Activated T-cell treated with anti-CD3 and anti-CD28 coated beads, Interleukin-2, amount 50 U/mL, for 72 hours (primary cell): ENCODE data around the gene RHOT2. TPM values are rescaled to one million over a fixed set of nuclear protein-coding genes. Genes with fewer than 3 reads are reported as not detected.
A peak's percentile ranks its signal among the peaks of the same experiment; 100 is the strongest.
"Not testable (repeated sequence)": the region's sequence is repeated elsewhere in the genome, so short reads cannot be mapped to it uniquely, and the experiment has no call there.

Experiments used
- ATAC-seq, 2 donors: fragments of 150-1000 bp; cut with Tn5 transposase; replicated peaks in 1 of 2; 2 replicates each; pipeline ENCODE4 v1.10.0; 2021; ENCODE audit warnings: moderate library complexity in 2 of 2, mild to moderate bottlenecking in 1 of 2
- DNase-seq, 2 donors: peaks; one replicate each; pipeline ENCODE4 v3.0.0; 2021 to 2022; ENCODE audit warnings: mixed read lengths in 1 of 2
- H3K27ac Mint-ChIP-seq: one replicate; pipeline ENCODE4 v1.8.0; 2022; ENCODE audit warnings: mild to moderate bottlenecking, moderate library complexity, mixed read lengths
- H3K27me3 Mint-ChIP-seq: one replicate; pipeline ENCODE4 v1.8.0; 2022; ENCODE audit warnings: low read depth, mixed read lengths
- H3K36me3 Mint-ChIP-seq, 2 donors: one replicate each; pipeline ENCODE4 v1.8.0; 2022; ENCODE audit warnings: mixed read lengths in 2 of 2, mild to moderate bottlenecking in 1 of 2; ENCODE audit not compliant: insufficient read depth in 2 of 2
- H3K4me1 Mint-ChIP-seq: one replicate; pipeline ENCODE4 v1.8.0; 2022; ENCODE audit warnings: low read depth, mixed read lengths
- H3K4me3 Mint-ChIP-seq, 2 donors: one replicate each; pipeline ENCODE4 v1.8.0; 2022; ENCODE audit warnings: mild to moderate bottlenecking in 2 of 2, mixed read lengths in 2 of 2, moderate library complexity in 2 of 2
- H3K9me3 Mint-ChIP-seq, 2 donors: one replicate each; pipeline ENCODE4 v1.8.0; 2022; ENCODE audit warnings: mixed read lengths in 2 of 2
- total RNA-seq, 2 donors: library from RNA; stranded (reverse); gene quantifications; one replicate each; pipeline ENCODE4 v1.2.3, GENCODE V29; 2022

RHOT2 gene
- total RNA-seq, 2 donors from 2014 or later, result 110 to 115 TPM

- DNase-seq, result peak; percentile 86 to 90
- Mint-ChIP-seq H3K4me3 (no peak overlapping the region), H3K27ac (no peak overlapping the region), H3K27me3 (peaks cover 26% of the 10 kb centered on the region), H3K4me1 (peaks cover 10% of the 10 kb centered on the region), H3K9me3 (no peaks in the 10 kb centered on the region), H3K36me3 (no peaks in the 10 kb centered on the region)
- ATAC-seq, result peak; percentile 63 to 67
These were observed 43.8 kb downstream of the RHOT2 start for GRCh38 chr16:711548-712320.

GRCh38 chr16:712740-713250 lies 44.9 kb downstream of the RHOT2 start:
- H3K27ac Mint-ChIP-seq, H3K36me3 Mint-ChIP-seq, H3K4me3 Mint-ChIP-seq, H3K4me1 Mint-ChIP-seq, H3K9me3 Mint-ChIP-seq, ATAC-seq: not testable (repeated sequence)
- peaks cover 15% of the 10 kb centered on the region for H3K27me3 Mint-ChIP-seq
- DNase-seq, result peak; percentile 70 to 74

GRCh38 chr16:714079-714478 lies 46.1 kb downstream of the RHOT2 start:
- no peaks in the 10 kb centered on the region for H3K36me3 Mint-ChIP-seq
- H3K9me3 Mint-ChIP-seq, result no peaks in the 10 kb centered on the region
- H3K4me1 Mint-ChIP-seq, result peaks cover 15% of the 10 kb centered on the region
- DNase-seq (no peak), ATAC-seq (no peak)
- H3K27ac Mint-ChIP-seq, result no peak overlapping the region
- peak overlapping the region in 1 of 2 donors; percentile 27 for H3K4me3 Mint-ChIP-seq
- peaks cover 7% of the 10 kb centered on the region for H3K27me3 Mint-ChIP-seq

DNA sequence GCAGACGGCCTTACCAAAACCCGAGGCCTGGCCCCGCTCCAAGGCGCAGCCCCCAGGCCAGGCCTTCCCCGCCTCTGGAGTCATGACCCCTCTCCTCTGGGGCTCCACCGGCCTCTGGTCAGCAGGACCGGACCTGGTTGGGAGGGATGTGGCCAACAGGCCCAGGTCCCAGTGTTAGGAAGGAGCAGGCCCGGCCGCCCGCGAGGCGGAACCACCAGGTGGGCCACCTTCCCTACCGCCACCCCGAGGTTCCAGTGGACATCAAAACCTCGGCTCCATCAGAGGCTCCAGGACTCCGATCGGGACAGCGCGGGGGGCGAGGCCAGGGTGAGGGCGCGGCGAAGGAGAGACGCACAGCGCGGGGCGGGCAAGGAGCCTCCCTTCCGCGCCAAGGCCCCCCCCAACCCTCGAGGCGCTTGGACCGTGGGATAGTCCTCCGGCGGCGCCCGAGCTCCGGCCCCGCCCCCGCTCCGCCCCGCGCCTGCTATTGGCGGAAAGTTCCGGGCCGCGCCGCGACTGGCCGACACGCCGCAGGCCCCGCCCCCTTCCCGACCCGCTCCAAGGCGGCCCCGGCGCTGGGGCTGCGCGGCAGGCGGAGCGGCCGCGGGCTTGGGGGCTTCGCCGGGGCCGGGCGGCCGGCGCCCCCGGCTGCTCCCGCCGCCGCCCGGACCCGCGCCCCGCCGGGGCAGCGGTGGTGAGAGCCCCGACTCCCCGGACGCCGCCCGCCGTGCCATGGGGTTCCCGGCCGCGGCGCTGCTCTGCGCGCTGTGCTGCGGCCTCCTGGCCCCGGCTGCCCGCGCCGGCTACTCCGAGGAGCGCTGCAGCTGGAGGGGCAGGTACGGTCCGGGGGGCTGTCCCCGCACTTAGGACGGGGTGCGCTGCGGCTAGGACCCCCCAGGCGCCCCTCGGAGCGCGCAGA lies 46.9 kb downstream of the RHOT2 start, which contains the start of gene METRN:
Gene METRN, plus strand, starts transcription at position 561 of the 919 bp plus-strand sequence. Its CDS starts 172 bp downstream, at position 733.
- Mint-ChIP-seq H3K9me3 (no peaks in the 10 kb centered on the region), H3K4me1 (peaks cover 23% of the 10 kb centered on the region), H3K27ac (no peak within 1 kb of the TSS), H3K4me3 (peak within 1 kb of the TSS; percentile 58 to 70), H3K36me3 (no peaks in the 10 kb centered on the region), H3K27me3 (peaks cover 7% of the 10 kb centered on the region)
- peak; percentile 86 to 87 for ATAC-seq
- peak; percentile 94 to 96 for DNase-seq

- Mint-ChIP-seq H3K27me3 (peaks cover 7% of the 10 kb centered on the region), H3K4me1 (peaks cover 28% of the 10 kb centered on the region), H3K9me3 (no peaks in the 10 kb centered on the region), H3K4me3 (peak overlapping the region; percentile 58 to 70), H3K36me3 (no peaks in the 10 kb centered on the region), H3K27ac (no peak overlapping the region)
- DNase-seq (peak; percentile 42 to 45), ATAC-seq (peak; percentile 23 to 28)
These were observed 47.7 kb downstream of the RHOT2 start for GRCh38 chr16:715477-716199.

DNA sequence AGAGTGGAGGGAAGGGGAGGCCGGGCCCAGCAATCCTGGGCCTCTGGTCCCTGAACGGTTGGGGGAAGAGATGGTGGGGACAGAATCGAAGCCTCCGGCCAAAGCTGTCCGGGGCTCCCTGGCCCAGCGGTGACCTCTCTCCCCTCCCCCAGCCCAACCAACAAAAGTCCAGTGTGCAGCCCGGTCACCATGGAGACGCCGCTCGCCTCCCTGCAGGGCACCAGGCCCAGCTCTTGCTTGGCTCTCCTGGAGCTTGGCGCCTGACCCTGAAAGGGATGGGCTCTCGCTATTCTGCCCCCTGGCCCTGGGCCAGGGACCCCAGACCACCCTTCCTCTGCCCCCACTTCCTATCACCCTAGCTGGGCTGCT lies 48.3 kb downstream of the RHOT2 start:
- Mint-ChIP-seq H3K27ac (no peak overlapping the region), H3K27me3 (peaks cover 7% of the 10 kb centered on the region), H3K4me1 (peaks cover 28% of the 10 kb centered on the region), H3K36me3 (no peaks in the 10 kb centered on the region), H3K4me3 (peak overlapping the region; percentile 65 to 70), H3K9me3 (no peaks in the 10 kb centered on the region)
- DNase-seq, result no peak
- no peak for ATAC-seq

- no peak overlapping the region for H3K27ac Mint-ChIP-seq
- H3K27me3 Mint-ChIP-seq, result peaks cover 7% of the 10 kb centered on the region
- H3K4me1 Mint-ChIP-seq, result peaks cover 28% of the 10 kb centered on the region
- H3K4me3 Mint-ChIP-seq, result peak overlapping the region; percentile 17 to 70
- no peaks in the 10 kb centered on the region for H3K9me3 Mint-ChIP-seq
- ATAC-seq, result no peak
- no peak for DNase-seq
- no peaks in the 10 kb centered on the region for H3K36me3 Mint-ChIP-seq
These were observed 48.9 kb downstream of the RHOT2 start for GRCh38 chr16:716768-717325.

DNA sequence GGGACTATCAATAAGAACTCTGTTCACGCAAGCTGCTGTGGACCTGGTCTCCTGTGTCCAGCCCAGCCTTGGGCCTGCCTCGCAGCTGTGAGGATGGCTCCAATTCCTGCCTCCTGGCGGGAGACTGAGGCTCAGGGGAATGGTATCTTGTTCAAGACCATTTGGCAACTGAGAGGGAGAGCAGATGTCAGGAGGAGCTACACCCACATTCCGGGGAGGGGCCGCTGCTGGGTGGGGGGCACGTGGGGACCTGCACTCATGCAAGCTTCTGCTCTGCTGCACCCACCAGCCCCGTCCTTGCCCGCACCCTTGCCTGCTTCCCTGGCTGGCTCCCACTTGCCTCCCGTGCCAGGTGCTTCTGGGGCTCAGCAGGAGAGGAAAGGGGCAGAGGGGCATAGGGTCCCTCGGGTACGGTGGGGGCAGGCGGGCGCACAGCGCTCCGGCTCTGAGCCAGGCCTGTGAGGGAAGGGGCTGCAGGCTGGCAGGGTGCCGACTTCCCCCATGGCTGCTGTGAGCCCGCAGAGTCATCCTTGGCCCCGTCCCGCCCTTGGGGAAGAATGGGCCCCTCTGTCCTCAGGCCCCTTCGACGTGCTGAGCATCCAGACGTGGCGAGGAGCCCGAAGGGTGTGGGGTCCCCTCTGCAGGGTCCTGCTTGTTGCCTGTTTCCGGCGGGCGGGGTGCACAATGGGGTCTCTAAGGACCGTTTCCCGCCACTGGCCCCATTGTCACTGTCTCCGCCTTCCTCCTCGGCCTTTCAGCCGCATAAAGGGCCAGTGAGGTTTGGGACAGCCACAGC lies 49.7 kb downstream of the RHOT2 start:
- no peak for ATAC-seq
- no peaks in the 10 kb centered on the region for H3K36me3 Mint-ChIP-seq
- peaks cover 28% of the 10 kb centered on the region for H3K4me1 Mint-ChIP-seq
- no peak overlapping the region for H3K27ac Mint-ChIP-seq
- H3K27me3 Mint-ChIP-seq, result peaks cover 4% of the 10 kb centered on the region
- no peak for DNase-seq
- no peaks in the 10 kb centered on the region for H3K9me3 Mint-ChIP-seq
- no peak overlapping the region for H3K4me3 Mint-ChIP-seq

DNA sequence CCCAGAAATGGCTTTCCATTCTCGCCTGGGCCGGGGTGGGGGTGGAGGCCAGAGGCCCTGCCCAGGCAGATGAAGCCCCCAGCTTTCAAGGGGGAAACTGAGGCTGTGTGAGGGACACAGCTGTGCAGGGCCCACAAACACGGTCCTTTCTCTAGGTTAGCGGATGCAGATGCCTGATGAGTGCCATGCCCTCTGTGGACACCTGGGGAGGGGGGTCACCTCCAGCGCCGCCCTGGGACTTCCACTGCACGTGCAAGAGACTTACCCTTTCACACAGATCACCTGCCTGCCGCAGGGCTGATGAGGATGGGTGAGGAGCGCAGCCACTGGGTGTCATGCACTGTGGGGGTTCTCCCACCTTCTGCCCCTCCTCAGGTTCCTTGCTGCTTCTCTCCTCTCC lies 50.5 kb downstream of the RHOT2 start:
- Mint-ChIP-seq H3K36me3 (no peaks in the 10 kb centered on the region), H3K4me1 (peaks cover 29% of the 10 kb centered on the region), H3K27ac (no peak overlapping the region), H3K9me3 (no peaks in the 10 kb centered on the region), H3K27me3 (no peaks in the 10 kb centered on the region), H3K4me3 (no peak overlapping the region)
- ATAC-seq, result no peak
- no peak for DNase-seq

GRCh38 chr16:718922-719321 lies 51.0 kb downstream of the RHOT2 start:
- H3K36me3 Mint-ChIP-seq, result no peaks in the 10 kb centered on the region
- ATAC-seq (no peak), DNase-seq (no peak)
- H3K9me3 Mint-ChIP-seq, result no peaks in the 10 kb centered on the region
- peak overlapping the region; percentile 87 to 91 for H3K4me3 Mint-ChIP-seq
- no peak overlapping the region for H3K27ac Mint-ChIP-seq
- no peaks in the 10 kb centered on the region for H3K27me3 Mint-ChIP-seq
- H3K4me1 Mint-ChIP-seq, result peaks cover 29% of the 10 kb centered on the region

DNA sequence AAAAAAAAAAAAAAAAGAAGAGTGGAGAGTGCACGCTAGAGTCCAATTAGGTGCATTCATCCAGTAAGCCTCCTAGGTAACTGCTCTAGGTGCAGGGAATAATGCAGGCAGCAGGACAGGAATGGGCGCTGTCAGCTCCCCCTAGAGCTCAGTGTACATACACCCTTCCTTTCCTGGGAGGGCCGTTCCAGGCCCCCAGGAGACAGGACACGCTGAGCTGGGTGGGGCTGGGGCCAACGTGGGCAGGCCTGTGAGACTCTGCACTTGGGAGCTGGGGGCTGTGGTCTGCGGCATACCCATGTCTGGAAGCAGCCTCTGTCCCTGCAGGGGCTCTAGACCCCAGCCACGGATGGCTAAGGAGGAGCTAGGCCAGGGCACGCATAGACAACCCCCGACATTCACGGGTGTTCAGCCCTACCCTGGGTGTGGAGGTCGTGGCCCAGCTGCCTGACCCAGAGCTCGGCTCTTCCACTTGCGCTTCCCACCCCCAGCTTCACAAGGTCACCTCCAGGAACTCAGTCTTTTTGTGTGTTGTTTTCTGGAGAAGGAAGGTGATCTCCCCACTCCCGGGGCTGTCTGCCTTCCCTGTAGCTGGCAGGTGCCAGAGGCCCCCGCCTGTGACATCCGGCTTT lies 52.0 kb downstream of the RHOT2 start:
- Mint-ChIP-seq H3K4me3 (peak overlapping the region; percentile 87 to 91), H3K27ac (no peak overlapping the region), H3K27me3 (no peaks in the 10 kb centered on the region), H3K4me1 (peaks cover 29% of the 10 kb centered on the region), H3K36me3 (no peaks in the 10 kb centered on the region), H3K9me3 (no peaks in the 10 kb centered on the region)
- no peak for DNase-seq
- ATAC-seq, result no peak
